ENCODE data around the gene ZNF438. TPM values are rescaled to one million over a fixed set of nuclear protein-coding genes. Genes with fewer than 3 reads are reported as not detected.

The ZNF438 gene
- polyA plus RNA-seq, 3 donors = 6.5 to 7.1 (median 6.9) TPM

- no peak for DNase-seq
Observed at GRCh38 chr10:30847642-30848041, 184.0 kb downstream of the ZNF438 start.

- DNase-seq = no peak
Observed at GRCh38 chr10:30847199-30847598, 184.5 kb downstream of the ZNF438 start.

GRCh38 chr10:30846710-30847109 lies 185.0 kb downstream of the ZNF438 start:
- DNase-seq = no peak

GRCh38 chr10:30842894-30843293 lies 188.8 kb downstream of the ZNF438 start:
- DNase-seq = no peak

- no peak for DNase-seq
Observed at GRCh38 chr10:30842185-30842584, 189.5 kb downstream of the ZNF438 start.

- no peak for DNase-seq
Observed at GRCh38 chr10:30840395-30841050, 191.1 kb downstream of the ZNF438 start.

- no peak for DNase-seq
Observed at GRCh38 chr10:30839652-30840051, 192.0 kb downstream of the ZNF438 start.

- no peak for DNase-seq
Observed at GRCh38 chr10:30836406-30836805, 195.3 kb downstream of the ZNF438 start.

GRCh38 chr10:30835146-30835545 lies 196.5 kb downstream of the ZNF438 start:
- no peak for DNase-seq

- no peak for DNase-seq
Observed at GRCh38 chr10:30834651-30835050, 197.0 kb downstream of the ZNF438 start.

GRCh38 chr10:30834153-30834552 lies 197.5 kb downstream of the ZNF438 start:
- no peak for DNase-seq

GRCh38 chr10:30833628-30833970 lies 198.1 kb downstream of the ZNF438 start:
- DNase-seq = no peak

- DNase-seq = no peak
Observed at GRCh38 chr10:30832749-30833627, 198.7 kb downstream of the ZNF438 start.

- DNase-seq = no peak
Observed at GRCh38 chr10:30832001-30832748, 199.5 kb downstream of the ZNF438 start.

GRCh38 chr10:30831426-30831825 lies 200.2 kb downstream of the ZNF438 start:
- DNase-seq = no peak

GRCh38 chr10:30830315-30831230 lies 201.1 kb downstream of the ZNF438 start:
- no peak for DNase-seq

GRCh38 chr10:30829901-30830300 lies 201.8 kb downstream of the ZNF438 start:
- DNase-seq = no peak

- no peak for DNase-seq
Observed at GRCh38 chr10:30828680-30829079, 203.0 kb downstream of the ZNF438 start.

- DNase-seq = no peak
Observed at GRCh38 chr10:30828164-30828563, 203.5 kb downstream of the ZNF438 start.

GRCh38 chr10:30827531-30828120 lies 204.0 kb downstream of the ZNF438 start:
- no peak for DNase-seq

- no peak for DNase-seq
Observed at GRCh38 chr10:30826679-30827078, 205.0 kb downstream of the ZNF438 start.

Measured in renal pelvis (tissue), 4 donors.